Measurements from ENCODE around the gene PRR35. TPM values are rescaled to one million over a fixed set of nuclear protein-coding genes. Genes with fewer than 3 reads are reported as not detected.

Gene PRR35
- polyA plus RNA-seq, 4 donors = not detected

- FAIRE-seq = no peak
- WGBS, 3 donors = 89 to 94% (median 92%) methylated on average over 23 to 34 of the region's 34 CpGs
- H3K36me3 ChIP-seq (ENCODE audit: control insufficient read depth in 3 of 3, insufficient read depth in 2 of 3, low read depth in 1 of 3, low read length in 3 of 3) = peaks cover 2 to 96% (median 8%) of the 10 kb centered on the region in 3 donors
Observed at GRCh38 chr16:539901-540530, 20.2 kb upstream of the PRR35 start.

DNA sequence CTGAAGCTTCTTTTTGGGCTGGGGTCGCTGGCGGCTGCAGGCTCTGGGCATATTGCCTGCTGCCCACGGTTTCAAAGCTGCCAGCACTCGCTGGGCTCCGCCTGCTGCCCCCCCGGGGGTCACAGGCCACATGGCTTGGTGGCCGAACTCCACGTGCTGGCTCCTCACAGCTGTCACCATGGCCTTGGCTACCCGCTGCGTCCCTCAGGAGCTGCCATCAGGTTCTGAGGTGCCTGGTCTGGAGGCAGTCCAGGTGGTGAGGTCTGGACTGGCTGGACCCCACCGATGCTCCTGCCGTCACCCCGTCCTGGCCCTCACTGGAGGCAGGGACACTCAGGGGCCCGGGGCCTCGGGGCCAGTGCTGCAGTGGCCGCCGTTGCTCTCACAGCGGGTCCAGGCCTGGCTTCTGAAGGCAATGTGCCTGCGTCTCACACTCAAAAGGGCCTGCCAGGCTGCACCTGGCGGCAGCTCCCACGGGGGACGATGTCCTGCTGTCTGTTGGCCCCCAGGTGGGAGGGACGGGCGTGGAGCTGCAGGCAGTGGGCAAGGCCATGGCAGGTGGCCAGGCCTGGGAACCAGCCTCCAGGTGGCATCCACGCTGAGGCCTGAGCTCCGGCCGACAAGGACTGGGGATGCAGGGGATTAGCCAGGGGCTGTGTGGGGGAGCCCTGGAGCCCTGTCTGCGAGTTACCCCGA, 19.4 kb upstream of the PRR35 start:
- H3K27ac ChIP-seq (ENCODE audit: low read depth in 1 of 3, low read length in 2 of 3) = no peak overlapping the region
- no peaks in the 10 kb centered on the region for H3K9me3 ChIP-seq (ENCODE audit: control insufficient read depth in 2 of 2, insufficient read depth in 1 of 2, low read depth in 1 of 2, low read length in 1 of 2)
- no peak overlapping the region for H3K4me3 ChIP-seq (ENCODE audit: low read depth in 1 of 3, low read length in 3 of 3)
- H3K27me3 ChIP-seq (ENCODE audit: control insufficient read depth in 3 of 3, insufficient read depth in 3 of 3, low read length in 3 of 3) = no peaks in the 10 kb centered on the region
- peaks cover 2 to 96% (median 8%) of the 10 kb centered on the region in 3 donors for H3K36me3 ChIP-seq (ENCODE audit: control insufficient read depth in 3 of 3, insufficient read depth in 2 of 3, low read depth in 1 of 3, low read length in 3 of 3)
- DNase-seq = no peak
- 77 to 86% (median 85%) methylated on average over 29 of the region's 29 CpGs for WGBS, 3 donors
- H3K4me1 ChIP-seq (ENCODE audit: control insufficient read depth in 3 of 3, insufficient read depth in 2 of 3, low read depth in 1 of 3, low read length in 2 of 3) = peaks cover 0 to 21% (median 1%) of the 10 kb centered on the region in 3 donors
- no peak for FAIRE-seq

More at GRCh38 chr16:539901-540530, 20.2 kb upstream of the PRR35 start:
- DNase-seq = no peak
- no peak overlapping the region for H3K27ac ChIP-seq (ENCODE audit: low read depth in 1 of 3, low read length in 2 of 3)
- no peaks in the 10 kb centered on the region for H3K9me3 ChIP-seq (ENCODE audit: control insufficient read depth in 2 of 2, insufficient read depth in 1 of 2, low read depth in 1 of 2, low read length in 1 of 2)
- H3K4me3 ChIP-seq (ENCODE audit: low read depth in 1 of 3, low read length in 3 of 3) = no peak overlapping the region
- H3K4me1 ChIP-seq (ENCODE audit: control insufficient read depth in 3 of 3, insufficient read depth in 2 of 3, low read depth in 1 of 3, low read length in 2 of 3) = peaks cover 0 to 28% (median 1%) of the 10 kb centered on the region in 3 donors
- H3K27me3 ChIP-seq (ENCODE audit: control insufficient read depth in 3 of 3, insufficient read depth in 3 of 3, low read length in 3 of 3) = no peaks in the 10 kb centered on the region

DNA sequence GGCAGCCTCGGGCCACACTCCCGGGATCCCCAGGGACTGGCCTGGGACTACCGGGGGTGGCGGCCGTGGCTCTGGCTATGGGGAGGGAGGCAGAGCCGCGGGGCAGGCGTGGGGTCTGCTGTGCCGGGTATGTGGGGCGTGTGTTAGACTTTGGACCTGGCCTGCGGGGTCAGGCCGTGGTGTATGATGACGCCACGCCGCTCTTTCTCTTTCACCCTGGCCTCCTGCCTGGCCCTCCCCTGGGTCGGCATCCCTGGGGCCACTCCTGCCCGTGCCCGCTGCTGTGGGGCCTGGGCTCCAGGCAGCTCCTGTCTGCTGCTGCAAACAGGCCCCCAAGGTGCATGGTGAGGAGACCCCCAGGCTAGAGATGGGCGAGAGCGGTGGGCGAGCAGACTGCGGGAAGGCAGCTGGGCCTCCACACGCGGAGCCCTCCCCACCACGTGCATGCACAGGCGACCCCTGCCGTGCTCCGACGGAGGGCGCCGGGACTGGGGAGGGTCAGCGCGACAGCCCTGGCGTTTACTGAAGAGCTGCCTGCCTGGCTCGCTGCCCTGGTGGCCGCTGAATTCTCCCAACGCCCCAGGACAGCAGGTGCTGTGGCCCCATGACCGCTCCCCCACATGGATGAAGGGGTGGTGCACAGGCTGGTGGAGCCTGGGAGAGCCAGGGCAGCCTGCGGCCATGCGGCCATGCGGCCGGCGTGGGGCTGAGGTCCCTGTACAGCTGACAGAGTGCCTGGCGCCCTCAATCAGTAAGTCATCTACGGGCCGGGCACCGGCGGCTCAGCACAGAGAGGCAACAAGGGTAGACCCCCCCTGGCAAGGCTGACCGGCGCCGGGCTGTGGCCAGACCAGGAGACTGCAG, 16.7 kb upstream of the PRR35 start:
- 53 to 76% (median 65%) methylated on average over 34 to 51 of the region's 51 CpGs for WGBS, 3 donors
- no peak for FAIRE-seq
- peak overlapping the region in 1 of 3 donors; percentile 11 for H3K4me3 ChIP-seq (ENCODE audit: low read depth in 1 of 3, low read length in 3 of 3)
- peaks cover 6 to 95% (median 6%) of the 10 kb centered on the region in 3 donors for H3K36me3 ChIP-seq (ENCODE audit: control insufficient read depth in 3 of 3, insufficient read depth in 2 of 3, low read depth in 1 of 3, low read length in 3 of 3)
- H3K27ac ChIP-seq (ENCODE audit: low read depth in 1 of 3, low read length in 2 of 3) = peak overlapping the region in 2 of 3 donors; percentile 54 to 87
- H3K27me3 ChIP-seq (ENCODE audit: control insufficient read depth in 3 of 3, insufficient read depth in 3 of 3, low read length in 3 of 3) = no peaks in the 10 kb centered on the region
- DNase-seq = peak; percentile 72 to 91
- H3K9me3 ChIP-seq (ENCODE audit: control insufficient read depth in 2 of 2, insufficient read depth in 1 of 2, low read depth in 1 of 2, low read length in 1 of 2) = no peaks in the 10 kb centered on the region
- H3K4me1 ChIP-seq (ENCODE audit: control insufficient read depth in 3 of 3, insufficient read depth in 2 of 3, low read depth in 1 of 3, low read length in 2 of 3) = peaks cover 0 to 17% (median 1%) of the 10 kb centered on the region in 3 donors

GRCh38 chr16:544517-544916, 15.7 kb upstream of the PRR35 start:
- Histone ChIP-seq H3K36me3 (ENCODE audit: control insufficient read depth in 3 of 3, insufficient read depth in 2 of 3, low read depth in 1 of 3, low read length in 3 of 3) (peaks cover 5 to 95% (median 6%) of the 10 kb centered on the region in 3 donors), H3K9me3 (ENCODE audit: control insufficient read depth in 2 of 2, insufficient read depth in 1 of 2, low read depth in 1 of 2, low read length in 1 of 2) (no peaks in the 10 kb centered on the region), H3K4me1 (ENCODE audit: control insufficient read depth in 3 of 3, insufficient read depth in 2 of 3, low read depth in 1 of 3, low read length in 2 of 3) (peaks cover 0 to 17% (median 1%) of the 10 kb centered on the region in 3 donors), H3K27me3 (ENCODE audit: control insufficient read depth in 3 of 3, insufficient read depth in 3 of 3, low read length in 3 of 3) (no peaks in the 10 kb centered on the region), H3K27ac (ENCODE audit: low read depth in 1 of 3, low read length in 2 of 3) (peak overlapping the region in 1 of 3 donors; percentile 87), H3K4me3 (ENCODE audit: low read depth in 1 of 3, low read length in 3 of 3) (no peak overlapping the region)
- DNase-seq (no peak), FAIRE-seq (no peak)
- WGBS, 3 donors = 92 to 95% (median 92%) methylated on average over 46 of the region's 46 CpGs

DNA sequence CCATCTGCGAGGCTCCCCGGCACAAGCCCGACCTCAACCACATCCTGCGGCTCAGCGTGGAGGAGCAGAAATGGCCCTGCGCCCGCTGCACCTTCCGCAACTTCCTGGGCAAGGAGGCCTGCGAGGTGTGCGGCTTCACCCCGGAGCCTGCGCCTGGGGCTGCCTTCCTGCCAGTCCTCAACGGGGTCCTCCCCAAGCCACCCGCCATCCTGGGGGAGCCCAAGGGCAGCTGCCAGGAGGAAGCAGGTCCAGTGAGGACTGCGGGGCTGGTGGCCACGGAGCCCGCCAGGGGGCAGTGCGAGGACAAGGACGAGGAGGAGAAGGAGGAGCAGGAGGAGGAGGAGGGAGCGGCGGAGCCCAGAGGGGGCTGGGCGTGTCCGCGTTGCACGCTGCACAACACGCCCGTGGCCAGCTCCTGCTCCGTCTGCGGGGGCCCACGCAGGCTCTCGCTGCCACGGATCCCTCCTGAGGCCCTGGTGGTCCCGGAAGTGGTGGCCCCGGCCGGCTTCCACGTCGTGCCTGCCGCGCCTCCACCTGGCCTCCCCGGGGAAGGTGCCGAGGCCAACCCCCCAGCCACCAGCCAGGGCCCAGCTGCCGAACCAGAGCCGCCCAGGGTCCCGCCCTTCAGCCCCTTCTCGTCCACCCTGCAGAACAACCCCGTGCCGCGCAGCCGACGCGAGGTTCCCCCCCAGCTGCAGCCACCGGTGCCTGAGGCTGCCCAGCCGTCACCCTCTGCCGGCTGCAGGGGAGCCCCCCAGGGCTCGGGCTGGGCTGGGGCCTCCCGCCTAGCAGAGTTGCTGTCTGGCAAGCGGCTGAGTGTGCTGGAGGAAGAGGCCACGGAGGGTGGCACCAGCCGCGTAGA, 13.1 kb upstream of the PRR35 start:
- Histone ChIP-seq H3K9me3 (ENCODE audit: control insufficient read depth in 2 of 2, insufficient read depth in 1 of 2, low read depth in 1 of 2, low read length in 1 of 2) (no peaks in the 10 kb centered on the region), H3K4me3 (ENCODE audit: low read depth in 1 of 3, low read length in 3 of 3) (no peak overlapping the region), H3K27ac (ENCODE audit: low read depth in 1 of 3, low read length in 2 of 3) (no peak overlapping the region), H3K27me3 (ENCODE audit: control insufficient read depth in 3 of 3, insufficient read depth in 3 of 3, low read length in 3 of 3) (no peaks in the 10 kb centered on the region), H3K36me3 (ENCODE audit: control insufficient read depth in 3 of 3, insufficient read depth in 2 of 3, low read depth in 1 of 3, low read length in 3 of 3) (peaks cover 14 to 95% (median 16%) of the 10 kb centered on the region in 3 donors), H3K4me1 (ENCODE audit: control insufficient read depth in 3 of 3, insufficient read depth in 2 of 3, low read depth in 1 of 3, low read length in 2 of 3) (peaks cover 0 to 17% (median 1%) of the 10 kb centered on the region in 3 donors)
- whole genome bisulfite sequencing, 3 donors = 71 to 81% (median 74%) methylated on average over 33 to 60 of the region's 60 CpGs
- no peak for FAIRE-seq
- peak; percentile 70 to 72 for DNase-seq

DNA sequence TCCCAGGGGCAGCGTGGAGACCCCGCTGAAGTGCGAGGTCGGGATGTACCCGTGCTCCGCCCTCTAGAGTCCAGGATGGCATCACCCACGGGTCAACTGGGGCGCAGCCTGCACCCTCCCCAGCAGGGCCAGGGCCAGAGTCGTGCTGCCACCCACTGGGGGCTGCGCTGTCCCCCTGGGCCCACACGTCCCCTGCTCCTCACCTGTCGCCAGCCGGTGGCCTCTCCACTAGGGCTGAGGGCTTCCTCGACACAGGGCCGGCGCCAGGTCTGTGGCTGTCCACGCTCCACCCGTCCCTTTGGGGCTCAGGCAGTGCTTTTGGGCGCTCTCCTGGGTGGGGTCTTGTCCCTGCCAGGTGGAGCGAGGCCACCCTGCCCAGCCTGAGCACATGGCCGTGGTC, 11.6 kb upstream of the PRR35 start:
- H3K4me3 ChIP-seq (ENCODE audit: low read depth in 1 of 3, low read length in 3 of 3) = no peak overlapping the region
- peaks cover 0 to 9% (median 0%) of the 10 kb centered on the region in 3 donors for H3K4me1 ChIP-seq (ENCODE audit: control insufficient read depth in 3 of 3, insufficient read depth in 2 of 3, low read depth in 1 of 3, low read length in 2 of 3)
- H3K27ac ChIP-seq (ENCODE audit: low read depth in 1 of 3, low read length in 2 of 3) = no peak overlapping the region
- FAIRE-seq (no peak), DNase-seq (no peak)
- H3K27me3 ChIP-seq (ENCODE audit: control insufficient read depth in 3 of 3, insufficient read depth in 3 of 3, low read length in 3 of 3) = no peaks in the 10 kb centered on the region
- WGBS, 3 donors = 91 to 95% (median 94%) methylated on average over 16 to 21 of the region's 21 CpGs
- H3K36me3 ChIP-seq (ENCODE audit: control insufficient read depth in 3 of 3, insufficient read depth in 2 of 3, low read depth in 1 of 3, low read length in 3 of 3) = peaks cover 16 to 95% (median 25%) of the 10 kb centered on the region in 3 donors
- no peaks in the 10 kb centered on the region for H3K9me3 ChIP-seq (ENCODE audit: control insufficient read depth in 2 of 2, insufficient read depth in 1 of 2, low read depth in 1 of 2, low read length in 1 of 2)

DNA sequence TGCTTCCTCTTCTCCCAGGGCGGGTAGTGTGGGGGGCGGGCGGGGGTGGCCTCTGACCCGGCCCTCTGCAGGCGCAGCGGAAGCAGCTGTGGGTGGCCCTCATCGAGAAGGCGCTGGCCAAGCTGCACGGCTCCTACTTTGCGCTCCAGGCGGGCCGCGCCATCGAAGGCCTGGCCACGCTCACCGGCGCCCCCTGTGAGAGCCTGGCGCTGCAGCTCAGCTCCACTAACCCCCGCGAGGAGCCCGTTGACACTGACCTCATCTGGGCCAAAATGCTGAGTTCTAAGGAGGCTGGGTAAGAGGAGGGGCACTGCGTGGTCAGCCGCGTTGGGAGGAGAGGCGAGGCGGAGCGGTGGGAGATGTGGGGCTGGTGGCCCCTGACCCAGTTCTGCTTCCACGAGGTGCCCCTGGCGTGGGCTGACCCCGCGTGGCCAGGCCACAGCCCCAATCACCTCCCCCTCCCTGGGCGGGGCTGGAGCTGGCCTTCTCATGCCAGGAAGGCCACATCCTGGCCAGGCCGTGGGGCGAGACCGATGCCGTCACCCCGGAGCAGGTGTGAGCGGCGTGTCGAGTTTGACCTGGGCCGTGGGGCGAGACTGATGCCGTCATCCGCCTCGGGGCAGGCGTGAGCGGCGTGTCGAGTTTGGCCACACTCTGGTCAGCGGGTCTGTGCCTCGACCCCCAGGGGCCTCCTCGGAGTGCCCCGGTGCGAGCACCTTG, 10.5 kb upstream of the PRR35 start:
- FAIRE-seq = no peak
- WGBS, 3 donors = 93 to 95% (median 93%) methylated on average over 41 to 54 of the region's 54 CpGs
- H3K27ac ChIP-seq (ENCODE audit: low read depth in 1 of 3, low read length in 2 of 3) = no peak overlapping the region
- no peak for DNase-seq
- no peaks in the 10 kb centered on the region for H3K27me3 ChIP-seq (ENCODE audit: control insufficient read depth in 3 of 3, insufficient read depth in 3 of 3, low read length in 3 of 3)
- peaks cover 16 to 97% (median 28%) of the 10 kb centered on the region in 3 donors for H3K36me3 ChIP-seq (ENCODE audit: control insufficient read depth in 3 of 3, insufficient read depth in 2 of 3, low read depth in 1 of 3, low read length in 3 of 3)
- H3K4me1 ChIP-seq (ENCODE audit: control insufficient read depth in 3 of 3, insufficient read depth in 2 of 3, low read depth in 1 of 3, low read length in 2 of 3) = no peaks in the 10 kb centered on the region
- H3K4me3 ChIP-seq (ENCODE audit: low read depth in 1 of 3, low read length in 3 of 3) = no peak overlapping the region
- H3K9me3 ChIP-seq (ENCODE audit: control insufficient read depth in 2 of 2, insufficient read depth in 1 of 2, low read depth in 1 of 2, low read length in 1 of 2) = no peaks in the 10 kb centered on the region
